Epithelial cell of prostate (primary cell): ENCODE measurements around the gene TEX54.
A peak's percentile ranks its signal among the peaks of the same experiment; 100 is the strongest.
"Not testable (repeated sequence)": the region's sequence is repeated elsewhere in the genome, so short reads cannot be mapped to it uniquely, and the experiment has no call there.

ENCODE experiments used
- DNase-seq: peaks from one replicate; pipeline ENCODE4 v3.0.0-alpha.2; 2011; ENCODE audit warnings: low read depth, low spot score
- H3K27ac ChIP-seq: fragments of 450-650 bp; 2 replicates; pipeline ENCODE4 v1.5.1; 2017; ENCODE audit warnings: mild to moderate bottlenecking

Gene TEX54

GRCh38 chr11:62839050-62839945, 6.7 kb upstream of the TEX54 start, which contains the start of gene WDR74:
TSS of gene WDR74 (minus strand) at chr11:62839590. CDS start at chr11:62839570, 20 bp downstream.
- peak within 1 kb of the TSS; percentile 94 for H3K27ac ChIP-seq
- peak; percentile 65 for DNase-seq

DNA sequence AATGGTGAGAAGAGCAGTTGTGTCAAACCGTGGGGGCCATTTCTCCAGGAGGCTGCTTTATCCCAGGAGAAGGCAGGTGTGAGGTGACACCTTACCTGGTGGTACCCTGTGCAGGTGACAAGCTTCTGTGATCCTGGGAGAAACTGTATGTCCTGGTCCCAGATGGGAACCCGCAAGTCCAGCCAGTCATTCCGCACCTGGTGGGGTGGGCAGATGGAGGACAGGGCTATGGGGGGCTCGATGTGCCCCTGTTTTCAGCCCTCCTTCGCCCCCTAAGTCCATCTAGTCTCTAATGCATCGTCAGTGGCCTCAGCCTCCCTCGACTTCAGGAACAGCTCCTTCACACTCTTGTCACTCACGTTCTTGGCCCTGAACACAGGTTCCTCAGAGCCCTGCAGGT, 2.7 kb upstream of the TEX54 start:
- H3K27ac ChIP-seq, result no peak overlapping the region
- no peak for DNase-seq

DNA sequence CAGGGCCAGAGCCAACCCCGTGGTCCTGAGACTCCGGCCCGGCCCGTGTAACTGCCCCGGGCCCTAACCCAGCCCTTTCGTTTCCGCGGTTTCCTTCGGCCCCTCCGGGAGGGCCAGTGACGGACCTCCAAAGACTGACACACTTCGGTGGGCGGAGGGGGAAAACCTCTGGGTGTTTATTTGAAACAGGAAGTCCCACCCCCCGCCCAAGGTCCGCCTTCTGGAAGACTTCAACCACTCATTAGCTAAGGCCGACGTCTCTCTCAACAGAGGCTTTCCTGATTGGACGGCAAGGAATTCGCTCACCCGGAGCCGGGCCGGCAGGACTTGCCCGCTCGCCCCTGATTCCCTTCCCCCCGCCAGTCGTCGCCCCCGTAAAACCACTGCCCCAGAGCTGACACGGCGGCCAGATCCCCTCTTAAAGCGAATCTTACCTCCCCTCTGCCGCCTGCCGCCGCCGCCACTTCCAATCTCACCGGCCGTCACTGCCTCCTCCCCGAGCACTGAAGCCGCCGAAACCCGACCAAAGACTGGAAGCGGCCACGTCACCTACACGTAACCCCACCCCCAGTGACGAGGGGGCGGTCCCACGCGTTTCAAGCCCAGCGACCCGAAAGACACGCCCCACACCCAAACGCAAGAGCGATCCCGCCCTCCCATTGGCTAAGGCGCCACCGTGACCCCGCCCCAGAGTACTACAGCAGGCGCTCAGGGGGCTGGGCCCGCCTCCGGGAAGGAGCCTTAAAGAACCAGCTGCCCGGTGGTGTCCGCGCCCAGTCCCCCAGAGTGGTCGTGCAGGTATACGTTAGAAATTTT, 913 bp downstream of the TEX54 start, which contains the start of gene STX5:
TSS of gene STX5 (minus strand) at position 532 of the 816 bp plus-strand sequence. CDS start 808 bp downstream, outside the sequence.
- H3K27ac ChIP-seq, result peak within 1 kb of the TSS; percentile 83
- DNase-seq, result peak; percentile 92

GRCh38 chr11:62830904-62831519, 1.6 kb downstream of the TEX54 start:
- no peak for DNase-seq
- peak overlapping the region; percentile 83 for H3K27ac ChIP-seq

DNA sequence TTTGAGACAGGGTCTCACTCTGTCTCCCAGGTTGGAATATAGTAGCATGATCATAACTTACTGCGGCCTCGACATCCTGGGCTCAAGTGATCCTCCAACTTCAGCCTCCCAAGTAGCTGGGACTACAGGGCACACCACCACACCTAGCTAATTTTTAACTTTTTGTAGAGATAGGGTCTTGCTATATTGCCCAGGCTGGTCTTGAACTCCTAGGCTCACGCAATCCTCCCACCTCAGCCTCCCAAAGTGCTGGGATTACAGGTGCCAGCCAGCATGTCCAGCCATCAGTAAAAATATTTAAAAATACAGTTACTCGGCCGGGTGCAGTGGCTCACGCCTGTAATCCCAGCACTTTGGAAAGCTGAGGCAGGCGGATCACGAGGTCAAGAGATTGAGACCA, 4.5 kb downstream of the TEX54 start:
- not testable (repeated sequence) for H3K27ac ChIP-seq, DNase-seq

- DNase-seq, result no peak
- no peak overlapping the region for H3K27ac ChIP-seq
Observed at GRCh38 chr11:62823677-62824076, 9.0 kb downstream of the TEX54 start.

DNA sequence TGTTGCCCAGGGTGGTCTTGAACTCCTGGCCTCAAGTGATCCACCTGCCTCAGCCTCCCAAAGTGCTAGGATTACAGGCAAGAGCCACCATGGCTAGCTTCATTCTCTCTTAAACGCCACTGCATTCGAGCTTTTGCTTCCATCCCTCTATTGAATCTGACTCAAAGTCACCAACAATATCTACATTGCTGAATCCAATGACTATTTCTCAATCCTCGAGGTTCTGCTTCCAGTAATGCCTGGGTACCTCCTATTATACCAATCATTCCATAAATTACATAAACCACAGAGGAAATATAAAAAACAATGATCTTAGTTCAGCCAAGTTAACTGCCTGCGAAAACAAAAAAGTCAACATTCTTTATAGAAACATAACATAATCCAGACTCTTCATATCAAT, 15.5 kb downstream of the TEX54 start:
- no peak overlapping the region for H3K27ac ChIP-seq
- no peak for DNase-seq

DNA sequence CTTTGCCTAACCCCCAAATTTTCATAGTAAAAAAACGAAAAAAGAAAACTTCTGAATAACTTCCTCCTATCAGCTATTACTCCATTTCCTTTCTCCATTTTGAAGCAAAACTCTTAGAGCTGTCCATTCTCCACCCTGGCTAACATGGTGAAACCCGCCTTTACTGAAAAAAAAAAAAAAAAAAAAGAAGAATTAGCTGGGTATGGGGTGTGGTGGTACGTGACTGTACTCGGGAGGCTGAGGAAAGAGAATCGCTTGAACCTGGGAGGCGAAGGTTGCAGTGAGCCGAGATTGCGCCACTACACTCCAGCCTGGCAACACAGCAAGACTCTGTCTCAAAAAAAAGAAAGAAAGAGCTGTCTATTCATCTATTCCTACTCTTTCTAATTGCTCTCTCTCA, 16.1 kb downstream of the TEX54 start:
- no peak for DNase-seq
- H3K27ac ChIP-seq, result no peak overlapping the region

DNA sequence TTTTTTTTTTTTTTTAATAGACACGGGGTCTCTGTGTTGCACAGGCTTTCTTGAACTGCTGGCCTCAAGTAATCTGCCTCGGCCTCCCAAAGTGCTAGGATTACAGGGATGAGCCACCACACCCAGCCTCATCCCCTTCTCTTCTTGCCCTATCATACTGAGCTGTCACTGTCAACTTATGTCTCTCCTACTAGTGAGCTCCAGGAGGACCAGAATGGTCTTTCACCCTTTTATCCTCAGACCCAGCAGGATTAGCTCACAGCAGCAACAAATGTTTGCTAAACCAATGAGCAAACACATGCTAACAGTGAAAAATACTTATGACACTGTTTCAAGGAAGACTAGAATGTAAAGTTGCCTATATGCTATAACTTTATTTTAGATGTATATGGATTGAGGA, 21.0 kb downstream of the TEX54 start:
- DNase-seq, result no peak
- H3K27ac ChIP-seq, result no peak overlapping the region

- no peak overlapping the region for H3K27ac ChIP-seq
- no peak for DNase-seq
Observed at GRCh38 chr11:62810748-62811147, 21.9 kb downstream of the TEX54 start.

- DNase-seq, result no peak
- peak overlapping the region; percentile 75 for H3K27ac ChIP-seq
Observed at GRCh38 chr11:62806611-62807121, 26.0 kb downstream of the TEX54 start.

DNA sequence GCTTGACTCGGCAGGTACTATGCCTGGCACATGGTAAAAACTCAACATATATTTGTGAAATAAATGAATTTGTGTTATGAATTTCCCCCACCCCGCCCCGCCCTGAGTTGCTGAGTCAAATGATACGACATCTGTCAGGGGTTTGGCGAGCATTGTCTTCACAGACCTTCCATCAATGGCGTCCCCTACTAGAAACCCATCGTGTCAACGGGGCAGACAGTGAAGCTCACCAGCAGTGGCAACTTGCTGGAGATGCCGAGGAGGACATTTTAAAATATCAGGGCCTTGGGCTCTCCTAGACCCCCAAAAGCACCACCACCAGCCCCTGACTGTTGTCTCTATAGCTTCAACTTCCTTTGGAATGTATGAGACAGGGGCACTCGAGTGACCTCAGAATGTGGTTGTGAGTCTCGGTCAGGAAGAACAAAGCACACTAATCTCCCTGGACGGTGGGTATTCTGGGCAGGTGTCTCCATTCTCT, 26.6 kb downstream of the TEX54 start:
- no peak for DNase-seq
- H3K27ac ChIP-seq, result peak overlapping the region; percentile 75

DNA sequence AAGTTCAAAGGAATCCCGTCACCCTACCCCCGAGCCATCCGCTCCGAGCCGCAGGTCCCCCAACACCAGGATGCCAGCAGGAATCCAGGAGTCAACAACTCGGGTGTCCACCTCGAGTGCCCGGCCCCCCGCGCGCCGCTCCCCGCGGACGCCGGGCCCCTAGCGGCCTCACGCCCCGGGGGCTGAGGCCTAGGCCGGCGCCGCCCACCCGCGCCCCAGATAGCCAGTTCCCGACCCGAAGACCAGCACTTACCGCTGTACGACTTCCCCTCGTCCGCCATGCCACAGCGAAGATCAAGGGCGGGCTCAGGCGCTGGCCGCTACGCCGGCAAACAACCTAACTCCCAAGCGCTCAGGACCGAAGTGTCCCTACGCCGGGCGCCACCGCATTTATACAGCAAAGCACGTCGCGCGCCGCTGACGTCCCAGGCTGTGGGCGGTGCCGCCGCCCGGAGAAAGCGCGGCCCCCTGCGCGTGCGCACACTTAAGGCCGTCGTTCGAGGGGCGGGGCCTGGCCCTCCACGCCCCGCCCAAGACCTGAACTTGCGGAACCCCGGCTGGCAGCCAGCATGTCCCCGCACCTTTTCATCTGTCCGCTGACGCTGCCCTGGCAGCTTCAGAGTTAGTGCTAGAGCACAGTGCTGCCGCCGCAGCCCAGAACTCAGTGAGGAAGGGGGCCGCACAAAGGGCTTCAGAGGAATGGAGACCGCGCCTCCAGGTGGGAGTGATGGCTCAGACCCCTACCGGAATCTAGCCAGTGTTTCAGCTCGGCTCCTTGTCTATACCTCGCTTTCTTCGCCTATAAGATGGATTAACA, 27.4 kb downstream of the TEX54 start, which contains the start of gene NXF1:
TSS of gene NXF1 (minus strand) at position 365 of the 817 bp plus-strand sequence. CDS start at position 281, 84 bp downstream.
- H3K27ac ChIP-seq, result peak within 1 kb of the TSS; percentile 75

GRCh38 chr11:62804310-62805075, 28.1 kb downstream of the TEX54 start:
- no peak for DNase-seq
- peak overlapping the region; percentile 75 for H3K27ac ChIP-seq

More for the DNA sequence above, 27.4 kb downstream of the TEX54 start, which contains the start of gene NXF1:
- DNase-seq, result peak; percentile 59

DNA sequence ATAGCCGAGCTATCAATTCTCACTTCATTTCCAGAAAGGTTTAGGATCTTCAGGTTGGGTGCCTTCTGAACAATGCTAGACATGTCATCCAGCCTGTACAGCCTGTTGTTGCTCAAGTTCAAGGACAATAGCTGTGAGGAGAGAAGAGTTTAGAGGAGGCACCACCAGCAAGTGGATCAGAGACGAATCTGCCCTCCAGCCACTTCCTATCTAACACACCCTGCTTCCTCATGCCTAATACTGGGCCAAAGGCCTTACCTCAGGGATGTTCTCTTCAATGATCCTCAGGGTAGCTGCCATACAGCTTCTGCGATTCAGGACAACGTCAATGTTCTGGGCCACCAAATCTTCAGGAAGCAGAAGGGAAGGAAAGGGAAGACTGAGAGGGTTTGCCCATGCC, 31.6 kb downstream of the TEX54 start:
- no peak overlapping the region for H3K27ac ChIP-seq
- DNase-seq, result no peak

- no peak overlapping the region for H3K27ac ChIP-seq
- no peak for DNase-seq
Observed at GRCh38 chr11:62799486-62799885, 33.2 kb downstream of the TEX54 start.

DNA sequence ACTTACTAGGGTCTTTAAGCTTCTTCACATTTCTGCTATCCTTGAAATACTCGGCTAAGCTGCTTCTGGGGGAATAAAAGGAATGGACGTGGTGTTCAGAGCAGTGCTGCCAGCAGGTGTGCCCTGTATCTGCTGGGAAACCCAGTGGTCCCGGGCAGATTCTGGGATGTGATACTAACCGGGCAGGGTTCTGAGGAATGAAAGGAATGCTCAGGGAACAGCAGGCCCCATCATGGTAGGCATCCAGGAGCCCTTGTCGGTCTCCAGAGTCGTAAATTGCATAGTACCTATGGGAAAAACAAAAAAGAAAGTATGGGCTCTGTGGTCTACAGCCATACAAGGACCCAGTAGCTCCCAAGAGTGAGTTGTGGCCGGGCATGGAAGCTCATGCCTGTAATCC, 36.4 kb downstream of the TEX54 start:
- no peak for DNase-seq
- H3K27ac ChIP-seq, result no peak overlapping the region

DNA sequence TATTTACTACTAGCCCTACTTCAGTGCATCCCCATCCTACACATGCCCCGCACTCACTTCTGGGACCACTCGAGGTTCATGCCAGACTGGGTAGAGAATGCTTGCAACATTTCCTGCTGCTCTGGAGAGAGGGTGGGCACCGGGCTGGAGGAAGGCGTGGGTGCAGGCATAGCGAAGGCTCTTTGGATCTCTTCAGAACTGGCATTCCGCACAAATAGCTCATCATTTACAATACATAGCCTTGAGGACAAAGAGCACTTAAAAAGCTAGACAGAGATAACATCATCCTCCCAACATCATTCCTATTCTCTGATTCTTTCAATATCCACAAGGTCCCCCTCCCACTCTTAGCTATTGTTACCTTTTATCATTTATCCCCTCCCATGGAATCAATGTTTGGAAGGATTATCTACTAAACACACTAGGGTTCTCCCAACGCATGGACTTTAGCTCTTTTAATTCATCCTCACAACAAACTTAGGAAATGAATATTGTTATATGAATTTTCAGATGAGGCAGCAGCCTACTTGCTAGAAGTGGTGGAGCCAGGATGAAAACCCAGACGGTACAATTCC, 38.4 kb downstream of the TEX54 start:
- DNase-seq, result no peak
- H3K27ac ChIP-seq, result no peak overlapping the region
